ENCODE measurements around the gene DENND10. TPM values are rescaled to one million over a fixed set of nuclear protein-coding genes. Genes with fewer than 3 reads are reported as not detected.
A peak's percentile ranks its signal among the peaks of the same experiment; 100 is the strongest.
"Not testable (repeated sequence)": the region's sequence is repeated elsewhere in the genome, so short reads cannot be mapped to it uniquely, and the experiment has no call there.

DENND10 gene
- total RNA-seq, 4 donors from 2014 or later, result 23.8 to 50.2 (median 42.8) TPM

DNA sequence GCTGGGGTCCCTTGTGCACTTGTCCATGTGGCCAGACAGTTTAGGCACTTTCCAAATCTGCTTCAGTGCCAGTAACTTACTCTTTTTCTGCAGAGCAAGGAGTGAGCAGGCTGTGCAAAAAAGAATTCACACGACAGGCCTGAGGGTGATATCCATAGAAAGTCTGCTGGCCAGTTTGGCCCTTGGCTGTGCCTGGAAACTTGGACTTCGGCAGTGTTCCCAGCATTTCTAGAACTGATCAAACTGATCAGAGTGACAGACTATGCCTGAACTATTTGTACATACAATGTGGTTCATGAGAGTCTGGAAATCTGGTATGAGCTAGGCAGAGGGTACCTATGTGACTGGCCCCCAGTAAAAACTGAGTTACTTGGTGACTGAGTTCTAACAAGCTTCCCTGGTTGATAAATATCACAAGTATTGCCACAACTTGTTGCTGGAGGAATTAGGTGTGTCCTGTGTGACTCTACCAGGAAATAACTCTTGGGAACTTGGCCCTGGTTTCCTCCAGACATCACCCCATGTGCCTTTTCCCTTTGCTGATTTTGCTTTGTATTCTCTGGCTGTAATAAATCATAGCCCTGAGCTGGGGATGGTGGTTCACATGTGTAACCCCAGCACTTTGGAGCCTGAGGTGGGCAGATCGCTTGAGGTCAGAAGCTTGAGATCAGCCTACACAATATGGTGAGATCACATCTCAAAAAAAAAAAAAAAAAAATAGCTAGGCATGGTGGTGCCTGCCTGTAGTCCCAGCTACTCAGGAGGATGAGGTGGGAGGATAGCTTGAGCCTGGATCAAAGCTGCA lies 3.3 kb upstream of the DENND10 start:
- DNase-seq, result peak in 1 of 2 donors; percentile 36
- H3K27ac ChIP-seq, result peak overlapping the region in 1 of 2 donors; percentile 23

DNA sequence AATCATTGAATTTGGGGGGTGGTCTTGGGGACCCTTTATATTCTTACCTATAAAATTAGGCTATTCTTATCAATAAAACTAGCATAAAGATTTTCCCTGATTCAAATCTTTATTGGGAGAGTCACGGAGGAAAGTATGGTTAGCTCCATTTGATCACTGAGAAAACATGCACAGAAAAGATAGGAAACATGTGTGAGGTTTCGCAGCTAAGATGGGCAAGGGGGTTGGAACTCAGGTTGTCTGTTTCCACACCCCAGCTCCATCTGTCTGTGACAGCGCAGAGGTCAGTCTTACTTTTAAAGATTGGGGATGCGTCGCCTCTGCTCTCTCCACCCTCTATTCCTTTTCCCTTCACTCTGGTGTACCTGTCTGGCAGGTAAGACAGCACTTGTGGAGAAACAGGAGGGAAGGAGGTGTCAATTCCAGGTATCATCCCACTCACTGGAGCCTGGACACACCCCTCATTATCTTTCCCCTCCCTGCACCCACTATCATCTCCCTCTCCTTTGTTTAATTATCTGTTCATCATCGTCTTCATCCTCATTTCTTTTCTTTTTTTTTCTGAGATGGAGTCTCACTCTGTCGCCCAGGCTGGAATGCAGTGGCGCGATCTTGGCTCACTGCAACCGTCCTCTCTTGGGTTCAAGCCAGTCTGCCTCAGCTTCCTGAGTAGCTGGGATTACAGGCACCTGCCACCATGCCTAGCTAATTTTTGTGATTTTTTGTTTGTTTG lies 2.4 kb upstream of the DENND10 start:
- intact Hi-C loops (cut with DNase I; ENCODE audit: low total_unique reads), result no loop called here
- Histone ChIP-seq H3K27me3 (no peaks in the 10 kb centered on the region), H3K27ac (peak overlapping the region in 1 of 2 donors; percentile 23), H3K9me3 (no peaks in the 10 kb centered on the region), H3K36me3 (no peaks in the 10 kb centered on the region), H3K4me3 (no peak overlapping the region), H3K4me1 (peaks cover 0 to 9% of the 10 kb centered on the region in 2 donors)
- no peak for TF ChIP-seq POLR2A (IDR thresholded peaks at IDR 0.05)
- no peak for DNase-seq

More for the DNA sequence above, 3.3 kb upstream of the DENND10 start:
- H3K27me3 ChIP-seq, result no peaks in the 10 kb centered on the region
- TF ChIP-seq, protein P1, sequence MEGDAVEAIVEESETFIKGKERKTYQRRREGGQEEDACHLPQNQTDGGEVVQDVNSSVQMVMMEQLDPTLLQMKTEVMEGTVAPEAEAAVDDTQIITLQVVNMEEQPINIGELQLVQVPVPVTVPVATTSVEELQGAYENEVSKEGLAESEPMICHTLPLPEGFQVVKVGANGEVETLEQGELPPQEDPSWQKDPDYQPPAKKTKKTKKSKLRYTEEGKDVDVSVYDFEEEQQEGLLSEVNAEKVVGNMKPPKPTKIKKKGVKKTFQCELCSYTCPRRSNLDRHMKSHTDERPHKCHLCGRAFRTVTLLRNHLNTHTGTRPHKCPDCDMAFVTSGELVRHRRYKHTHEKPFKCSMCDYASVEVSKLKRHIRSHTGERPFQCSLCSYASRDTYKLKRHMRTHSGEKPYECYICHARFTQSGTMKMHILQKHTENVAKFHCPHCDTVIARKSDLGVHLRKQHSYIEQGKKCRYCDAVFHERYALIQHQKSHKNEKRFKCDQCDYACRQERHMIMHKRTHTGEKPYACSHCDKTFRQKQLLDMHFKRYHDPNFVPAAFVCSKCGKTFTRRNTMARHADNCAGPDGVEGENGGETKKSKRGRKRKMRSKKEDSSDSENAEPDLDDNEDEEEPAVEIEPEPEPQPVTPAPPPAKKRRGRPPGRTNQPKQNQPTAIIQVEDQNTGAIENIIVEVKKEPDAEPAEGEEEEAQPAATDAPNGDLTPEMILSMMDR (IDR thresholded peaks at IDR 0.05), result no peak
- no peak for TF ChIP-seq POLR2A (IDR thresholded peaks at IDR 0.05)
- H3K4me1 ChIP-seq, result peaks cover 0 to 9% of the 10 kb centered on the region in 2 donors
- intact Hi-C loops (cut with DNase I; ENCODE audit: low total_unique reads), result no loop called here
- H3K4me3 ChIP-seq, result no peak overlapping the region
- no peaks in the 10 kb centered on the region for H3K36me3 ChIP-seq
- no peaks in the 10 kb centered on the region for H3K9me3 ChIP-seq

DNA sequence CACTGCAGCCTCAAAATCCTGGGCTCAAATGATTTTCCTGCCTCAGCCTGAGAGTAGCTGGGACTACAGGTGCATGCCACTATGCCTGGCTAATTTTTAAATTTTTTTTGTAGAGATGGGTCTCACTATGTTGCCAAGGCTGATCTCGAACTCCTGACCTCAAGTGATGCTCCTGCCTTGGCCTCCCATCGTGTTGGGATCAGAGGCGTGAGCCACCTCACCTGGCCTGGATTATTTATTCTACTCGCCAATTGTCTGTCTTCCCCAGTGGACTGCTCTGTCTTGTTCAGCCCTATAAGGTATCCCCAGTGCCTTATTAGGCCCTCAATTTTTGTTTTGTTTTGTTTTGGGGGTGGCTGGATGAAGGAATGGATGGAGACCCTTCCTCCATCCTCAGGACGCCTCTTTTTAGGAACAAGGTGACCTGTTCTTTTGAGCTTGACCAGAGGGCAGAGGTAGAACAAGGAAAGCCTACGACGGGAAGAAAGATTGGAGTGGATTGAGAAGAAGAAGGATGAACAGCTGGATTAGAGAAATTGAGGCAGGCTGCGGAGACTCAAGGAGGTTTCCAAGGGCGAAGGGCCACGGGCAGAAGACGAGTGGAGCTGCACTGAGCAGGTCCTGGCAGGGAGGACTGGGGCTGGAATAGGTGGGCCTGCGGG lies 541 bp upstream of the DENND10 start:
- Histone ChIP-seq H3K4me1 (peaks cover 0 to 9% of the 10 kb centered on the region in 2 donors), H3K36me3 (no peaks in the 10 kb centered on the region), H3K9me3 (no peaks in the 10 kb centered on the region), H3K27me3 (no peaks in the 10 kb centered on the region), H3K27ac (peak overlapping the region; percentile 78 to 86), H3K4me3 (peak overlapping the region in 1 of 2 donors; percentile 98)
- no peak for DNase-seq
- intact Hi-C loops (cut with DNase I; ENCODE audit: low total_unique reads), result no loop called here
- TF ChIP-seq POLR2A (IDR thresholded peaks at IDR 0.05), result no peak
- TF ChIP-seq, protein P1 (IDR thresholded peaks at IDR 0.05), result no peak

DNA sequence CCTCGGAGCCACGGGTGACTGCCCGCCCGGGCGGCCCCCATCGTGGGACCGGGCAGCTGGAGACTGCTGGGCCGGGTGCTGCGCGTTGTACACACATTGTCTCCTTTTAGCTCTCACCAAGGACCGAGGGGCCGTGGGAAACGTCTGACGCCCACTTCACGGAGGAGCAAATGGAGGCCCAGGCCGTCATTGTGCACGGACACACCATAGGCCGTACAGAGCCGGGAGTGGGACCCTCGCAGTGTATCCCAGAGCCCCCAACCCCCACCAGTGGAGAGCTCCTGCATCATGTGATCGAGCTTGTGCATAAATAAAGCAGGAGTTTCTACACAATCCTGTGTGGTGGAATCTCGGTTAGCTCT lies 722 bp downstream of the DENND10 start:
- Histone ChIP-seq H3K9me3 (no peaks in the 10 kb centered on the region), H3K36me3 (no peaks in the 10 kb centered on the region), H3K27me3 (no peaks in the 10 kb centered on the region), H3K4me1 (peaks cover 0 to 9% of the 10 kb centered on the region in 2 donors), H3K4me3 (peak overlapping the region; percentile 64 to 98), H3K27ac (peak overlapping the region; percentile 22 to 87)
- intact Hi-C loops (cut with DNase I; ENCODE audit: low total_unique reads), result no loop called here
- peak; percentile 21 to 30 for DNase-seq
- TF ChIP-seq, protein P1 (IDR thresholded peaks at IDR 0.05), result no peak
- no peak for TF ChIP-seq POLR2A (IDR thresholded peaks at IDR 0.05)

- H3K4me3 ChIP-seq, result peak overlapping the region in 1 of 2 donors; percentile 98
- intact Hi-C loops (cut with DNase I; ENCODE audit: low total_unique reads), result no loop called here
- no peaks in the 10 kb centered on the region for H3K9me3 ChIP-seq
- DNase-seq, result no peak
- H3K27me3 ChIP-seq, result no peaks in the 10 kb centered on the region
- H3K4me1 ChIP-seq, result peaks cover 0 to 9% of the 10 kb centered on the region in 2 donors
- TF ChIP-seq POLR2A (IDR thresholded peaks at IDR 0.05), result no peak
- no peak overlapping the region for H3K27ac ChIP-seq
- no peaks in the 10 kb centered on the region for H3K36me3 ChIP-seq
These were observed 1.2 kb downstream of the DENND10 start for GRCh38 chr10:119105155-119105554.

DNA sequence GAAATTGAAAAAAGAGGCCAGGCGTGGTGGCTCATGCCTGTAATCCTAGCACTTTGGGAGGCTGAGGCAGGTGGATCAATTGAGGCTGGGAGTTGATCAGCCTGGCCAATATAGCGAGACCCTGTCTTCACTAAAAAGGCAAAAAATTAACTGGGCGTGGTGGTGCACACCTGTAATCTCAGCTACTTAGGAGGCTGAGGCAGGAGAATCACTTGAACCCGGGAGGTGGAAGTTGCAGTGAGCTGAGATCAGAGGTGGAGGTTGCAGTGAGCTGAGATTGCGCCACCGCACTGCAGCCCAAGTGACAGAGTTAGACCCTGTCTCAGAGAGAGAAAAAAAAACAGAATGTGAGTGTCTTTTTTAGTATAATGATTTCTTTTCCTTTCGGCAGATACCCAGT lies 2.0 kb downstream of the DENND10 start:
- intact Hi-C loops (cut with DNase I; ENCODE audit: low total_unique reads); DNase-seq: not testable (repeated sequence)

GRCh38 chr10:119107106-119107505 lies 3.2 kb downstream of the DENND10 start:
- intact Hi-C loops (cut with DNase I; ENCODE audit: low total_unique reads), result not testable (repeated sequence)

More for the DNA sequence above, 2.0 kb downstream of the DENND10 start:
- H3K4me3 ChIP-seq, H3K4me1 ChIP-seq, H3K27ac ChIP-seq, H3K27me3 ChIP-seq, H3K9me3 ChIP-seq, H3K36me3 ChIP-seq: not testable (repeated sequence)

DNA sequence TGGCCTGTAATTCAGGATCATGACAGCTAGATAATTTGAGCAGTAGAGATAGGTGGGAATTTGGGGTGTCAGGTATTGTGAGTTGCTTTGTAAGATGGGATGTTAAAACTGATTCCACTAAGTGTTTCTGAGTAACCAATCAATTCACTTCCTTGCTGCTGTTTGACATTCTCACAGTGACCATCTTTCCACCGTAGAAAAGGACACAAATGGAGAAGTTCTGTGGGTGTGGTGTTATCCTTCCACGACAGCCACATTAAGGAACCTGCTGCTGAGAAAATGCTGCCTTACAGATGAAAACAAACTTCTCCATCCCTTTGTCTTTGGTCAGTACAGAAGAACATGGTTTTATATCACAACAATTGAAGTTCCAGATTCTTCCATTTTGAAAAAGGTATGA lies 3.9 kb downstream of the DENND10 start:
- H3K9me3 ChIP-seq; DNase-seq; intact Hi-C loops (cut with DNase I; ENCODE audit: low total_unique reads); H3K4me3 ChIP-seq; H3K27ac ChIP-seq; H3K36me3 ChIP-seq; H3K4me1 ChIP-seq; H3K27me3 ChIP-seq: not testable (repeated sequence)

More at GRCh38 chr10:119107106-119107505, 3.2 kb downstream of the DENND10 start:
- H3K4me1 ChIP-seq, DNase-seq, H3K9me3 ChIP-seq, H3K36me3 ChIP-seq, H3K27me3 ChIP-seq, H3K27ac ChIP-seq, H3K4me3 ChIP-seq: not testable (repeated sequence)
